ENCODE data around the gene PDE6C. TPM values are rescaled to one million over a fixed set of nuclear protein-coding genes. Genes with fewer than 3 reads are reported as not detected.

Gene PDE6C
- total RNA-seq: not detected
- not detected for polyA plus RNA-seq

DNA sequence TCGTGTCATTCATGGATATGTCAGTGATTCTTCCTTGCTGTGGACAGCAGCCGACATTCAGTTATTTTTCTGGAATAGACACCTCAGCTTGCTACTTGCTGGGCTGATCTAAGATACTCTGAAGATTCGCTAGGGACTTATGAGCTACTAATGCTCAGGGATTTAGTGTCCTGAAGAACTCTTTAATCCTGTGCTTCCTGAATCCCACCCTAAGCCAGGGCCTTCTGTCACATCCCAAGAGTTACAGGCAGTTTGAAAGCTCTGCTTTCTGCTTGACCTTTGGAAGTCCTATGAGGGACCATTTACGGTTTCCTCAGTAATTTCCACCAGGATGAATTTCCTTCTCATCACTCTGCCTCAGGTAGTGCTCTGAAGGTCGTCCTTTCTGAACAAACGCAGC is at the start of gene PDE6C:
TSS of gene PDE6C (plus strand) at position 227 of the 400 bp plus-strand sequence. CDS start 189 bp downstream, outside the sequence.
- no peak for TF ChIP-seq YY1 (IDR thresholded peaks at IDR 0.05)
- TF ChIP-seq, protein P1, sequence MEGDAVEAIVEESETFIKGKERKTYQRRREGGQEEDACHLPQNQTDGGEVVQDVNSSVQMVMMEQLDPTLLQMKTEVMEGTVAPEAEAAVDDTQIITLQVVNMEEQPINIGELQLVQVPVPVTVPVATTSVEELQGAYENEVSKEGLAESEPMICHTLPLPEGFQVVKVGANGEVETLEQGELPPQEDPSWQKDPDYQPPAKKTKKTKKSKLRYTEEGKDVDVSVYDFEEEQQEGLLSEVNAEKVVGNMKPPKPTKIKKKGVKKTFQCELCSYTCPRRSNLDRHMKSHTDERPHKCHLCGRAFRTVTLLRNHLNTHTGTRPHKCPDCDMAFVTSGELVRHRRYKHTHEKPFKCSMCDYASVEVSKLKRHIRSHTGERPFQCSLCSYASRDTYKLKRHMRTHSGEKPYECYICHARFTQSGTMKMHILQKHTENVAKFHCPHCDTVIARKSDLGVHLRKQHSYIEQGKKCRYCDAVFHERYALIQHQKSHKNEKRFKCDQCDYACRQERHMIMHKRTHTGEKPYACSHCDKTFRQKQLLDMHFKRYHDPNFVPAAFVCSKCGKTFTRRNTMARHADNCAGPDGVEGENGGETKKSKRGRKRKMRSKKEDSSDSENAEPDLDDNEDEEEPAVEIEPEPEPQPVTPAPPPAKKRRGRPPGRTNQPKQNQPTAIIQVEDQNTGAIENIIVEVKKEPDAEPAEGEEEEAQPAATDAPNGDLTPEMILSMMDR (IDR thresholded peaks at IDR 0.05; ENCODE audit: low read depth, low read length, missing input control): no peak
- TF ChIP-seq, protein P2, sequence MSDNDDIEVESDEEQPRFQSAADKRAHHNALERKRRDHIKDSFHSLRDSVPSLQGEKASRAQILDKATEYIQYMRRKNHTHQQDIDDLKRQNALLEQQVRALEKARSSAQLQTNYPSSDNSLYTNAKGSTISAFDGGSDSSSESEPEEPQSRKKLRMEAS (IDR thresholded peaks at IDR 0.05): no peak
- TF ChIP-seq FOXA1 (IDR thresholded peaks at IDR 0.05): no peak
- TF ChIP-seq, protein P3, sequence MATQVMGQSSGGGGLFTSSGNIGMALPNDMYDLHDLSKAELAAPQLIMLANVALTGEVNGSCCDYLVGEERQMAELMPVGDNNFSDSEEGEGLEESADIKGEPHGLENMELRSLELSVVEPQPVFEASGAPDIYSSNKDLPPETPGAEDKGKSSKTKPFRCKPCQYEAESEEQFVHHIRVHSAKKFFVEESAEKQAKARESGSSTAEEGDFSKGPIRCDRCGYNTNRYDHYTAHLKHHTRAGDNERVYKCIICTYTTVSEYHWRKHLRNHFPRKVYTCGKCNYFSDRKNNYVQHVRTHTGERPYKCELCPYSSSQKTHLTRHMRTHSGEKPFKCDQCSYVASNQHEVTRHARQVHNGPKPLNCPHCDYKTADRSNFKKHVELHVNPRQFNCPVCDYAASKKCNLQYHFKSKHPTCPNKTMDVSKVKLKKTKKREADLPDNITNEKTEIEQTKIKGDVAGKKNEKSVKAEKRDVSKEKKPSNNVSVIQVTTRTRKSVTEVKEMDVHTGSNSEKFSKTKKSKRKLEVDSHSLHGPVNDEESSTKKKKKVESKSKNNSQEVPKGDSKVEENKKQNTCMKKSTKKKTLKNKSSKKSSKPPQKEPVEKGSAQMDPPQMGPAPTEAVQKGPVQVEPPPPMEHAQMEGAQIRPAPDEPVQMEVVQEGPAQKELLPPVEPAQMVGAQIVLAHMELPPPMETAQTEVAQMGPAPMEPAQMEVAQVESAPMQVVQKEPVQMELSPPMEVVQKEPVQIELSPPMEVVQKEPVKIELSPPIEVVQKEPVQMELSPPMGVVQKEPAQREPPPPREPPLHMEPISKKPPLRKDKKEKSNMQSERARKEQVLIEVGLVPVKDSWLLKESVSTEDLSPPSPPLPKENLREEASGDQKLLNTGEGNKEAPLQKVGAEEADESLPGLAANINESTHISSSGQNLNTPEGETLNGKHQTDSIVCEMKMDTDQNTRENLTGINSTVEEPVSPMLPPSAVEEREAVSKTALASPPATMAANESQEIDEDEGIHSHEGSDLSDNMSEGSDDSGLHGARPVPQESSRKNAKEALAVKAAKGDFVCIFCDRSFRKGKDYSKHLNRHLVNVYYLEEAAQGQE (IDR thresholded peaks at IDR 0.05): no peak
- H3K36me3 ChIP-seq (ENCODE audit: control insufficient read depth in 4 of 4, insufficient read depth in 3 of 4, low read depth in 1 of 4, low read length in 3 of 4): no peaks in the 10 kb centered on the region
- no peak for DNase-seq (ENCODE audit: low spot score)
- peaks cover 0 to 2% (median 0%) of the 10 kb centered on the region in 4 donors for H3K9me3 ChIP-seq (ENCODE audit: control insufficient read depth in 4 of 4, low read length in 3 of 4)
- H3K9ac ChIP-seq (ENCODE audit: low read depth in 1 of 2, low read length in 2 of 2): no peak within 1 kb of the TSS
- H3K4me3 ChIP-seq (ENCODE audit: low read depth in 1 of 3, low read length in 3 of 3): no peak within 1 kb of the TSS
- no peaks in the 10 kb centered on the region for H3K4me1 ChIP-seq (ENCODE audit: control insufficient read depth in 4 of 4, insufficient read depth in 4 of 4, low read length in 3 of 4)
- H3K27me3 ChIP-seq (ENCODE audit: control insufficient read depth in 4 of 4, insufficient read depth in 4 of 4, low read length in 3 of 4): no peaks in the 10 kb centered on the region
- 90% methylated on average over 6 of the region's 6 CpGs for WGBS
- no peak within 1 kb of the TSS for H3K27ac ChIP-seq (ENCODE audit: low read depth in 1 of 2, low read length in 2 of 2)

DNA sequence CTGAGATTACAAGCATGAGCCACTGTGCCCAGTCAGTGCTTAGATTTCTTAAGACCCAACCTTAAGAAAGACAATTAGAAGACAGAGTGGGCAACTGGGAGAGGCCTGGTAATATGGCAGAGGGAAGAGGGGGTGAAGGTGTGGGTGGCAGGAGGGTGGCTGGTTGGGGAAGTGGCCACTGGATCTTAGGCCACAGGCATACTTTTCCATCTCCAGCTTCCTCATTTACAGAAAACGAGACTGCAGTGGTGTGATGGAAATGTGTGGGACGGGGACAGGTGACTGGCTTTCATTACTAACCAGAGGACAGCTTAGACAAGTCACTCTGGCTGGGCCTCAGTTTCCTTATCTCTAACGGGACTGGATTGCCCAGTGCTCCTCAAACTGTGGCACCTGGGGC is 46.9 kb upstream of the PDE6C start:
- 72% methylated on average over 3 of the region's 3 CpGs for WGBS
- no peaks in the 10 kb centered on the region for H3K36me3 ChIP-seq (ENCODE audit: control insufficient read depth in 4 of 4, insufficient read depth in 3 of 4, low read depth in 1 of 4, low read length in 3 of 4)
- DNase-seq (ENCODE audit: low spot score): no peak
- peaks cover 0 to 11% (median 6%) of the 10 kb centered on the region in 4 donors for H3K27me3 ChIP-seq (ENCODE audit: control insufficient read depth in 4 of 4, insufficient read depth in 4 of 4, low read length in 3 of 4)
- no peaks in the 10 kb centered on the region for H3K9me3 ChIP-seq (ENCODE audit: control insufficient read depth in 4 of 4, low read length in 3 of 4)
- no peak overlapping the region for H3K27ac ChIP-seq (ENCODE audit: low read depth in 1 of 2, low read length in 2 of 2)
- H3K4me1 ChIP-seq (ENCODE audit: control insufficient read depth in 4 of 4, insufficient read depth in 4 of 4, low read length in 3 of 4): peaks cover 13 to 19% (median 15%) of the 10 kb centered on the region in 4 donors
- no peak overlapping the region for H3K9ac ChIP-seq (ENCODE audit: low read depth in 1 of 2, low read length in 2 of 2)
- H3K4me3 ChIP-seq (ENCODE audit: low read depth in 1 of 3, low read length in 3 of 3): no peak overlapping the region
- TF ChIP-seq GABPA (IDR thresholded peaks at IDR 0.05 in 1 of 2, conservative IDR thresholded peaks at IDR 0.05 in 1 of 2): no peak
- no peak for TF ChIP-seq FOXA2 (IDR thresholded peaks at IDR 0.05)
- no peak for TF ChIP-seq RAD21 (IDR thresholded peaks at IDR 0.05)
- TF ChIP-seq, protein P4, sequence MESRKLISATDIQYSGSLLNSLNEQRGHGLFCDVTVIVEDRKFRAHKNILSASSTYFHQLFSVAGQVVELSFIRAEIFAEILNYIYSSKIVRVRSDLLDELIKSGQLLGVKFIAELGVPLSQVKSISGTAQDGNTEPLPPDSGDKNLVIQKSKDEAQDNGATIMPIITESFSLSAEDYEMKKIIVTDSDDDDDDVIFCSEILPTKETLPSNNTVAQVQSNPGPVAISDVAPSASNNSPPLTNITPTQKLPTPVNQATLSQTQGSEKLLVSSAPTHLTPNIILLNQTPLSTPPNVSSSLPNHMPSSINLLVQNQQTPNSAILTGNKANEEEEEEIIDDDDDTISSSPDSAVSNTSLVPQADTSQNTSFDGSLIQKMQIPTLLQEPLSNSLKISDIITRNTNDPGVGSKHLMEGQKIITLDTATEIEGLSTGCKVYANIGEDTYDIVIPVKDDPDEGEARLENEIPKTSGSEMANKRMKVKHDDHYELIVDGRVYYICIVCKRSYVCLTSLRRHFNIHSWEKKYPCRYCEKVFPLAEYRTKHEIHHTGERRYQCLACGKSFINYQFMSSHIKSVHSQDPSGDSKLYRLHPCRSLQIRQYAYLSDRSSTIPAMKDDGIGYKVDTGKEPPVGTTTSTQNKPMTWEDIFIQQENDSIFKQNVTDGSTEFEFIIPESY (IDR thresholded peaks at IDR 0.05): no peak
- TF ChIP-seq, protein P5, sequence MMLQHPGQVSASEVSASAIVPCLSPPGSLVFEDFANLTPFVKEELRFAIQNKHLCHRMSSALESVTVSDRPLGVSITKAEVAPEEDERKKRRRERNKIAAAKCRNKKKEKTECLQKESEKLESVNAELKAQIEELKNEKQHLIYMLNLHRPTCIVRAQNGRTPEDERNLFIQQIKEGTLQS (IDR thresholded peaks at IDR 0.05): no peak
- TF ChIP-seq, protein P2 (IDR thresholded peaks at IDR 0.05): no peak
- no peak for TF ChIP-seq HNF4A (conservative IDR thresholded peaks at IDR 0.05)
